Measurements from ENCODE around the gene FOXK1. TPM values are rescaled to one million over a fixed set of nuclear protein-coding genes. Genes with fewer than 3 reads are reported as not detected.

FOXK1 gene
- total and polyA plus RNA-seq, 8 donors = 2.9 to 88.1 (median 21.6) TPM

DNA sequence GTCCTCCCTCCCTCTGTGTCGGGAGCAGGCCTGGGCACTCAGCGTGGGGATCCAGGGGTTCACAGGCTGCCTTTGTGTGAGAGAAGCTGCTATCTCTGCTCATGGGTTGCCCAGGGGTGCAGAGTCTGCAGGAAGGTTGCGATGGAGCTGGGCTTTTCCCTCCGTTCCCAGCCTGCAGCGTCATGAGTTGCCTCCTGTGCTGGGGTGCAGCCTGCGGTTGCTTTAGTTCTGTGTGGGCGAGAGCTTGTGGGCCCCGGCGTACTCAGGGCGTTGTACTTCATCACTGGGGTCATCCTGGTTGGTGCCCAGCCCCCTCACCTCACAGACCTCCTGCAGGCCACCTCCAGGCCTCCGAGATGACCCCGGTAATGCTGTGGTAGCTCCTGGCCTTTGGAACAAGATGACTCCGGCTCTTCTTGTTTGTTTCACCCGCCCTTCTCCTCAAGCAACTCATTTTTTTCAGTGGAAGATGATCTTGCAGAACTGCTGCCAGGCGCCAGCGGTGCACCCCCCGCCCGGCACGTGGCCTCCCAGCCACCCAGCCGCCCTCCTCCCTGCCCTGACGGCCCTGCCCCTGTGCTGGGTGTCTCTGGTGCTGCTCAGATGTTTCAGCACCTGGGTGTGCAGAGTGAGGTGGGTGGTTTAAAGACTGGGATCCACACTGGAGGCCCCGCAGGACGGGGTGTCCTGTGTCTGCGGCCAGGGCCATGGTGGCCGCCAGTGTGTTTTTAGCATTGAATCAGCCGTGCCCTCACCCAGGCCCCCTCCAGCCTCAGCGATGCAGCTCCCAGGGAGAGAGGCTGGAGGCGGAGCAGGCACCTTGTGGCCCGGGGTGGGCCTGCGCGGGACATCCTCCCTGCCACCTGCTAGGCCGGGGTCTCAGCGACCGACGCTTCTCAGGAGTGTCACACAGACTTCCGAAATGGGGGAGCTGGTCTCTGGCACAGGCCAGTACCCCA lies 100.5 kb downstream of the FOXK1 start:
- Histone ChIP-seq H3K36me3 (peaks cover 68 to 82% (median 75%) of the 10 kb centered on the region in 4 donors), H3K9me3 (no peaks in the 10 kb centered on the region)
- 91 to 95% (median 94%) methylated on average over 29 to 36 of the region's 36 CpGs for WGBS, 5 donors

DNA sequence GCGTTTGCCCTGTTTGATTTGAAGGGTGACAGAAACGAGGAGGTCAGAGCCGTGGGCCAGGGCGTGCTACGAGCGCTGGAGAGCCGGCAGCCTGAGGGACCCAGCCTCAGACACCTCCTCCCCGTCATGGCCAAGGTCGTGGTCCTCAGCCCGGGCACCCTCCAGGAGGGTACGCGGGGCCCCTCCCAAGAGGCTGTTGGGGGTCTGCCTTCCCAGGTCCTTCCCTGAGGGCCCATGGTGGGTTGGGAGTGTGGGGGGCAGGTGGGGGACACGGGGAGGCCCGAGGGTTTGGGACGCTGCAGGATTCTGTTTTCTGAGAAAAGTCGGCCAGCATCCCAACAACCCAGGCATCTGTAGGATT lies 101.2 kb downstream of the FOXK1 start:
- WGBS, 5 donors = 78 to 94% (median 91%) methylated on average over 7 to 16 of the region's 16 CpGs
- TF ChIP-seq, protein P1, sequence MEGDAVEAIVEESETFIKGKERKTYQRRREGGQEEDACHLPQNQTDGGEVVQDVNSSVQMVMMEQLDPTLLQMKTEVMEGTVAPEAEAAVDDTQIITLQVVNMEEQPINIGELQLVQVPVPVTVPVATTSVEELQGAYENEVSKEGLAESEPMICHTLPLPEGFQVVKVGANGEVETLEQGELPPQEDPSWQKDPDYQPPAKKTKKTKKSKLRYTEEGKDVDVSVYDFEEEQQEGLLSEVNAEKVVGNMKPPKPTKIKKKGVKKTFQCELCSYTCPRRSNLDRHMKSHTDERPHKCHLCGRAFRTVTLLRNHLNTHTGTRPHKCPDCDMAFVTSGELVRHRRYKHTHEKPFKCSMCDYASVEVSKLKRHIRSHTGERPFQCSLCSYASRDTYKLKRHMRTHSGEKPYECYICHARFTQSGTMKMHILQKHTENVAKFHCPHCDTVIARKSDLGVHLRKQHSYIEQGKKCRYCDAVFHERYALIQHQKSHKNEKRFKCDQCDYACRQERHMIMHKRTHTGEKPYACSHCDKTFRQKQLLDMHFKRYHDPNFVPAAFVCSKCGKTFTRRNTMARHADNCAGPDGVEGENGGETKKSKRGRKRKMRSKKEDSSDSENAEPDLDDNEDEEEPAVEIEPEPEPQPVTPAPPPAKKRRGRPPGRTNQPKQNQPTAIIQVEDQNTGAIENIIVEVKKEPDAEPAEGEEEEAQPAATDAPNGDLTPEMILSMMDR (IDR thresholded peaks at IDR 0.05) = no peak
- no peak for TF ChIP-seq POLR2AphosphoS5 (IDR thresholded peaks at IDR 0.05)
- TF ChIP-seq EP300 (IDR thresholded peaks at IDR 0.05) = no peak
- TF ChIP-seq POLR2A (IDR thresholded peaks at IDR 0.05) = no peak
- no peak overlapping the region for H3K4me3 ChIP-seq
- H3K9me3 ChIP-seq = no peaks in the 10 kb centered on the region
- no peak overlapping the region for H3K27ac ChIP-seq
- intact Hi-C loops (cut with DNase I; ENCODE audit: low total_unique reads) = no loop called here
- peaks cover 74 to 88% (median 82%) of the 10 kb centered on the region in 4 donors for H3K36me3 ChIP-seq
- no peak for DNase-seq
- H3K4me1 ChIP-seq = peaks cover 0 to 8% (median 2%) of the 10 kb centered on the region in 4 donors
- H3K27me3 ChIP-seq = no peaks in the 10 kb centered on the region

More for the DNA sequence above, 100.5 kb downstream of the FOXK1 start:
- intact Hi-C loops (cut with DNase I; ENCODE audit: low total_unique reads) = no loop called here
- Histone ChIP-seq H3K4me1 (peaks cover 0 to 15% (median 6%) of the 10 kb centered on the region in 4 donors), H3K27me3 (no peaks in the 10 kb centered on the region), H3K4me3 (no peak overlapping the region), H3K27ac (no peak overlapping the region)
- no peak for DNase-seq
- TF ChIP-seq EP300 (IDR thresholded peaks at IDR 0.05) (no peak), POLR2AphosphoS5 (IDR thresholded peaks at IDR 0.05) (no peak), POLR2A (IDR thresholded peaks at IDR 0.05) (no peak)
- TF ChIP-seq, protein P1 (IDR thresholded peaks at IDR 0.05) = no peak

DNA sequence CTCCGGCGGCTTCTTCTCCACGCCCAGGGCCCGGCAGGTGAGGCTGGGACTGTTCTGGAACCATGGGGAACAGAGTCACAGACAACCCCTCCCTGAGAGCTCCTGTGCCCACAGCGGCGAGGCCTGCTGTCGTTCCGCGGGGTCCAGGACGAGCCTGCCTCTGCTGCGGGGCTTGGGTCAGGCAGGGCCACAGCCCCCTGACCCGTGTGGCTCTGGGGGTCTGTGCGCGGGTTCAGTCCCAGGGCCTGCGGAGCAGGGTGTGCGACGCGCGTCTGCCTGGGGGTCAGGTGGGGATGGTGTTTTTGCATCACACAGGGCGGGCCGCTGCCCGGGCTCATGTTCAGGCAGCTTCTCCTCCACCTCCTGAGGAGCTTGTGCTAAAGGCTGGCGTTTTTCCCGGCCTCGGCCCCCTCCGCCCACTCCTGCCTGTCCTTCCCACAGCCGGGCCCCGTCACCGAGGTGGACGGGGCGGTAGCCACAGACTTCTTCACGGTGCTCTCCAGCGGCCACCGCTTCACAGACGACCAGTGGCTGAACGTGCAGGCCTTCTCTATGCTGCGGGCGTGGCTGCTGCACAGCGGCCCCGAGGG lies 101.8 kb downstream of the FOXK1 start:
- no peak overlapping the region for H3K27ac ChIP-seq
- peaks cover 0 to 6% (median 0%) of the 10 kb centered on the region in 4 donors for H3K4me1 ChIP-seq
- WGBS, 5 donors = 87 to 90% (median 90%) methylated on average over 30 to 40 of the region's 40 CpGs
- intact Hi-C loops (cut with DNase I; ENCODE audit: low total_unique reads) = no loop called here
- no peaks in the 10 kb centered on the region for H3K9me3 ChIP-seq
- no peaks in the 10 kb centered on the region for H3K27me3 ChIP-seq
- peaks cover 80 to 94% (median 88%) of the 10 kb centered on the region in 4 donors for H3K36me3 ChIP-seq
- no peak overlapping the region for H3K4me3 ChIP-seq
- DNase-seq = no peak
- TF ChIP-seq POLR2A (IDR thresholded peaks at IDR 0.05) (no peak), EP300 (IDR thresholded peaks at IDR 0.05) (no peak), POLR2AphosphoS5 (IDR thresholded peaks at IDR 0.05) (no peak)
- TF ChIP-seq, protein P1 (IDR thresholded peaks at IDR 0.05) = no peak

DNA sequence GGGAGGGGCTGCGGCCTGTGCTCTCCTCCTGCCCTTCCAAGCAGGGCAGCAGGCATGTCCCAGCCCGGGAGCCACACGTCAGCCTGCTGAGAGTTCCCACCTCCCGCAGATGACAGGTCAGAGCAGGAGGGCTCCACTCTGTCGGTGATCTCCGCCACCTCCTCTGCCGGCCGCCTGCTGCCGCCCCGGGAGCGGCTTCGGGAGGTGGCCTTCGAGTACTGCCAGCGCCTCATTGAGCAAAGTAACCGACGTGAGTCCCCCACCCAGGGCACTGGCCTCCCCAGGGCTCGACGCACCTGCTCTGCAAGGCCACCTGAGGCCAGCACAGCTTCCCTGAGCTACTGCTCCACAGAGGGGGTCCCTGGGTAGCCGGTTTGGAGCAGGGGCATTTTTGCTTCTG lies 102.7 kb downstream of the FOXK1 start:
- TF ChIP-seq POLR2AphosphoS5 (IDR thresholded peaks at IDR 0.05) (no peak), POLR2A (IDR thresholded peaks at IDR 0.05) (no peak), EP300 (IDR thresholded peaks at IDR 0.05) (no peak)
- TF ChIP-seq, protein P1 (IDR thresholded peaks at IDR 0.05) = no peak
- Histone ChIP-seq H3K36me3 (peaks cover 89 to 100% (median 97%) of the 10 kb centered on the region in 4 donors), H3K27me3 (no peaks in the 10 kb centered on the region), H3K9me3 (no peaks in the 10 kb centered on the region), H3K27ac (no peak overlapping the region), H3K4me3 (no peak overlapping the region), H3K4me1 (peaks cover 0 to 1% (median 0%) of the 10 kb centered on the region in 4 donors)
- intact Hi-C loops (cut with DNase I; ENCODE audit: low total_unique reads) = no loop called here
- no peak for DNase-seq
- WGBS, 5 donors = 91 to 94% (median 93%) methylated on average over 7 to 19 of the region's 19 CpGs
